Hepatocyte (in vitro differentiated cells): ENCODE measurements around the gene ZCCHC8.

Experiments used
- CTCF ChIP-seq: fragments of 200-600 bp; sonication (generic); IDR thresholded peaks from 2 replicates; pipeline ENCODE4 v1.5.1; 2016; ENCODE audit warnings: antibody characterized with exemption, mild to moderate bottlenecking; ENCODE audit not compliant: poor library complexity
- EZH2 ChIP-seq: fragments of 200-600 bp; sonication (generic); IDR thresholded peaks from 2 replicates; pipeline ENCODE4 v1.6.1; 2016; ENCODE audit warnings: antibody characterized with exemption, mild to moderate bottlenecking, borderline replicate concordance

GRCh38 chr12:122437656-122438121 is 63.0 kb downstream of the ZCCHC8 start:
- no peak for TF ChIP-seq CTCF
- TF ChIP-seq EZH2: no peak
